ENCODE measurements around the gene PPM1N.

DNA sequence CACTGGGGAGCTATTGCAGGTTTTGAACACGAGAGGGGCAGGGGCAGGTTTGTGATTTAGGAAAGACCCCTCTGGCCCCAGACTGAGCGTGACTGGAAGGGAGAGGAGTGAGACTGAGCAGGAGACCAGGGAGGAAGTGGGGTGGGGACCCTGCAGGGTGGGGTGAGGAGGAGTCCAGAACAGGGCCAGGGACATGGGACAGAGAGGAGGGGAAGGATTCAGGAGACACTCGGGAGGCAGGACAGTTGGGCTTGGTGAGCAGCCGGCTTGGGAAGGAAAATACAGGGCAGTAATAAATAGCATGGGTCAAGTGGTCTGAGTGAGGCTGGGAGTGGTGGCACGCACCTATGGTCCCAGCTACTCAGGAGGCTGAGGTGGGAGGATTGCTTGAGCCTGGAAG, 21.1 kb upstream of the PPM1N start:
- TF ChIP-seq, protein P1, sequence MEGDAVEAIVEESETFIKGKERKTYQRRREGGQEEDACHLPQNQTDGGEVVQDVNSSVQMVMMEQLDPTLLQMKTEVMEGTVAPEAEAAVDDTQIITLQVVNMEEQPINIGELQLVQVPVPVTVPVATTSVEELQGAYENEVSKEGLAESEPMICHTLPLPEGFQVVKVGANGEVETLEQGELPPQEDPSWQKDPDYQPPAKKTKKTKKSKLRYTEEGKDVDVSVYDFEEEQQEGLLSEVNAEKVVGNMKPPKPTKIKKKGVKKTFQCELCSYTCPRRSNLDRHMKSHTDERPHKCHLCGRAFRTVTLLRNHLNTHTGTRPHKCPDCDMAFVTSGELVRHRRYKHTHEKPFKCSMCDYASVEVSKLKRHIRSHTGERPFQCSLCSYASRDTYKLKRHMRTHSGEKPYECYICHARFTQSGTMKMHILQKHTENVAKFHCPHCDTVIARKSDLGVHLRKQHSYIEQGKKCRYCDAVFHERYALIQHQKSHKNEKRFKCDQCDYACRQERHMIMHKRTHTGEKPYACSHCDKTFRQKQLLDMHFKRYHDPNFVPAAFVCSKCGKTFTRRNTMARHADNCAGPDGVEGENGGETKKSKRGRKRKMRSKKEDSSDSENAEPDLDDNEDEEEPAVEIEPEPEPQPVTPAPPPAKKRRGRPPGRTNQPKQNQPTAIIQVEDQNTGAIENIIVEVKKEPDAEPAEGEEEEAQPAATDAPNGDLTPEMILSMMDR (IDR thresholded peaks at IDR 0.05), result no peak
- TF ChIP-seq POLR2AphosphoS5 (IDR thresholded peaks at IDR 0.05) (no peak), POLR2A (IDR thresholded peaks at IDR 0.05; ENCODE audit: low read depth) (no peak)

Data from esophagus muscularis mucosa (tissue), 3 donors.